ENCODE data around the gene SPTBN5. TPM values are rescaled to one million over a fixed set of nuclear protein-coding genes. Genes with fewer than 3 reads are reported as not detected.

The SPTBN5 gene
- total and polyA plus RNA-seq, 2 donors (not counting 1 experiment from before 2014, with no cell fraction given): 0.55 to 1.4 TPM

GRCh38 chr15:41879321-41879845 is 14.5 kb downstream of the SPTBN5 start:
- CTCF ChIA-PET: no interaction called here
- no peak overlapping the region for H3K27ac ChIP-seq (ENCODE audit: low read length in 2 of 2)
- no peak overlapping the region for H2AFZ ChIP-seq (ENCODE audit: insufficient read depth, low read depth, low read length, poor library complexity, severe bottlenecking)
- no peaks in the 10 kb centered on the region for H3K36me3 ChIP-seq (replicated peaks in 1 of 2; ENCODE audit: control extremely low read depth in 1 of 2, control insufficient read depth in 1 of 2, extremely low read depth in 1 of 2, insufficient read depth in 2 of 2, low read length in 1 of 2)
- H3K4me2 ChIP-seq (replicated peaks; ENCODE audit: low read depth, low read length, poor library complexity, severe bottlenecking): no peak overlapping the region
- no peaks in the 10 kb centered on the region for H3K9me3 Mint-ChIP-seq (ENCODE audit: insufficient read depth)
- H3K4me1 ChIP-seq (ENCODE audit: control insufficient read depth in 2 of 2, insufficient read depth in 2 of 2, low read length in 2 of 2): peaks cover 16 to 26% of the 10 kb centered on the region in 2 donors
- no peak overlapping the region for H3K9ac ChIP-seq (ENCODE audit: low read length)
- TF ChIP-seq CTCF (IDR thresholded peaks at IDR 0.05) (no peak), EZH2 (IDR thresholded peaks at IDR 0.05; ENCODE audit: borderline replicate concordance, insufficient read depth, low read depth, low read length, poor library complexity, severe bottlenecking) (no peak)
- POLR2A ChIA-PET: no interaction called here
- H3K27me3 Mint-ChIP-seq: peaks cover 23% of the 10 kb centered on the region
- H3K4me1 Mint-ChIP-seq: peaks cover 22% of the 10 kb centered on the region
- no peaks in the 10 kb centered on the region for H4K20me1 ChIP-seq (ENCODE audit: control insufficient read depth, insufficient read depth, low read length, poor library complexity, severe bottlenecking)
- no peak overlapping the region for H3K4me3 Mint-ChIP-seq
- no peak overlapping the region for H3K27ac Mint-ChIP-seq
- no peak overlapping the region for H3K4me3 ChIP-seq (ENCODE audit: control extremely low read depth in 1 of 5, extremely low read depth in 1 of 5, insufficient read depth in 1 of 5, low read depth in 2 of 5, low read length in 4 of 5)
- 91% methylated on average over 9 of the region's 10 CpGs for WGBS (ENCODE audit: insufficient coverage)
- no peaks in the 10 kb centered on the region for H3K9me3 ChIP-seq (ENCODE audit: control extremely low read depth in 1 of 3, control insufficient read depth in 2 of 3, insufficient read depth in 1 of 3, low read length in 2 of 3)
- DNase-seq: no peak
- H3K27me3 ChIP-seq (replicated peaks in 1 of 4; ENCODE audit: control extremely low read depth in 1 of 4, control insufficient read depth in 3 of 4, insufficient read depth in 4 of 4, low read length in 3 of 4): peaks cover 0 to 31% (median 3%) of the 10 kb centered on the region in 4 experiments
- no peak for ATAC-seq (ENCODE audit: low read depth)
- intact Hi-C loops (cut with micrococcal nuclease): no loop called here
- no peaks in the 10 kb centered on the region for H3K79me2 ChIP-seq (ENCODE audit: control insufficient read depth, insufficient read depth, low read length)

- Histone ChIP-seq H2AFZ (ENCODE audit: insufficient read depth, low read depth, low read length, poor library complexity, severe bottlenecking) (no peak overlapping the region), H3K9me3 (ENCODE audit: control extremely low read depth in 1 of 3, control insufficient read depth in 2 of 3, insufficient read depth in 1 of 3, low read length in 2 of 3) (no peaks in the 10 kb centered on the region), H4K20me1 (ENCODE audit: control insufficient read depth, insufficient read depth, low read length, poor library complexity, severe bottlenecking) (no peaks in the 10 kb centered on the region), H3K27me3 (replicated peaks in 1 of 4; ENCODE audit: control extremely low read depth in 1 of 4, control insufficient read depth in 3 of 4, insufficient read depth in 4 of 4, low read length in 3 of 4) (peaks cover 0 to 32% (median 3%) of the 10 kb centered on the region in 4 experiments), H3K79me2 (ENCODE audit: control insufficient read depth, insufficient read depth, low read length) (no peaks in the 10 kb centered on the region), H3K36me3 (replicated peaks in 1 of 2; ENCODE audit: control extremely low read depth in 1 of 2, control insufficient read depth in 1 of 2, extremely low read depth in 1 of 2, insufficient read depth in 2 of 2, low read length in 1 of 2) (no peaks in the 10 kb centered on the region), H3K4me2 (replicated peaks; ENCODE audit: low read depth, low read length, poor library complexity, severe bottlenecking) (no peak overlapping the region), H3K4me1 (ENCODE audit: control insufficient read depth in 2 of 2, insufficient read depth in 2 of 2, low read length in 2 of 2) (peaks cover 15 to 24% of the 10 kb centered on the region in 2 donors), H3K27ac (ENCODE audit: low read length in 2 of 2) (no peak overlapping the region), H3K9ac (ENCODE audit: low read length) (no peak overlapping the region), H3K4me3 (ENCODE audit: control extremely low read depth in 1 of 5, extremely low read depth in 1 of 5, insufficient read depth in 1 of 5, low read depth in 2 of 5, low read length in 4 of 5) (no peak overlapping the region)
- H3K9me3 Mint-ChIP-seq (ENCODE audit: insufficient read depth): no peaks in the 10 kb centered on the region
- CTCF ChIA-PET: no interaction called here
- H3K27me3 Mint-ChIP-seq: peaks cover 23% of the 10 kb centered on the region
- H3K27ac Mint-ChIP-seq: no peak overlapping the region
- POLR2A ChIA-PET: no interaction called here
- no peak for TF ChIP-seq CTCF (IDR thresholded peaks at IDR 0.05)
- no peak for TF ChIP-seq EZH2 (IDR thresholded peaks at IDR 0.05; ENCODE audit: borderline replicate concordance, insufficient read depth, low read depth, low read length, poor library complexity, severe bottlenecking)
- 97% methylated on average over 10 of the region's 10 CpGs for WGBS (ENCODE audit: insufficient coverage)
- intact Hi-C loops (cut with micrococcal nuclease): no loop called here
- H3K4me3 Mint-ChIP-seq: no peak overlapping the region
- DNase-seq (no peak), ATAC-seq (ENCODE audit: low read depth) (no peak)
- H3K4me1 Mint-ChIP-seq: peaks cover 19% of the 10 kb centered on the region
Measured at GRCh38 chr15:41878355-41878699, 15.5 kb downstream of the SPTBN5 start.

Measured in B cell (primary cell).